Measurements from ENCODE around the gene HAGH.

The HAGH gene

DNA sequence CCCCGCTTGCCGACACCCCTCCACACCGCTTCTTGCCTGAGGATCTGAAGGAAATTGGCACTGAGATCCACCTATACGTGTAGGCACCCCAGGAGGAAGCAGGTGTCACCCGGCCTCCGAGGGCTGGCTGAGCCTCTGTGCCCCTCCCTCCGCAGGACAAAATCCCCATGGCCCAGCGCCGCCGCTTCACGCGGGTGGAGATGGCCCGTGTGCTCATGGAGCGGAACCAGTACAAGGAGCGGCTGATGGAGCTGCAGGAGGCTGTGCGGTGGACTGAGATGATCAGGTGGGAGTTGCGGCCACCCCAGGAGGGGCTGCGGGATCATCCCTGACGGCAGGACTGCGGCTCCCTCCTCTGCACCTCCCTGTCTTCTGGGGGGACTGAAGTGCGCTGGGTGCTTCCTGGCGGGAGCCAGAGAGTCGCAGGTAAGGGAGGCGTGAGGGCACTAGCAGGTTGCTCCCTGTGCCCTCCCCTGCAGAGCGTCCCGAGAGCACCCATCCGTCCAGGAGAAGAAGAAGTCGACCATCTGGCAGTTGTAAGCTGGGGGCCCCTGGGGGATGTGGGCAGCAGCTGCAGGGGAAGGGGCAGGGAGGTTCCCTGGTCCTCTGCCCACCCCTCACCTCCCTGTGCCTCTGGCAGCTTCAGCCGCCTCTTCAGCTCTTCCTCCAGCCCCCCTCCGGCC, 64.3 kb downstream of the HAGH start:
- no peak for DNase-seq (ENCODE audit: low read depth in 1 of 2, low spot score in 1 of 2)
- no peak overlapping the region for H3K4me3 ChIP-seq (replicated peaks; ENCODE audit: insufficient read depth, low read length)
- TF ChIP-seq POLR2AphosphoS5 (IDR thresholded peaks at IDR 0.05; ENCODE audit: low read depth) (no peak), SPI1 (IDR thresholded peaks at IDR 0.05; ENCODE audit: borderline replicate concordance, low read depth) (no peak), CTCF (IDR thresholded peaks at IDR 0.05; ENCODE audit: insufficient read depth, low read length) (no peak), GABPA (IDR thresholded peaks at IDR 0.05; ENCODE audit: low read depth) (no peak)
- TF ChIP-seq, protein P1, sequence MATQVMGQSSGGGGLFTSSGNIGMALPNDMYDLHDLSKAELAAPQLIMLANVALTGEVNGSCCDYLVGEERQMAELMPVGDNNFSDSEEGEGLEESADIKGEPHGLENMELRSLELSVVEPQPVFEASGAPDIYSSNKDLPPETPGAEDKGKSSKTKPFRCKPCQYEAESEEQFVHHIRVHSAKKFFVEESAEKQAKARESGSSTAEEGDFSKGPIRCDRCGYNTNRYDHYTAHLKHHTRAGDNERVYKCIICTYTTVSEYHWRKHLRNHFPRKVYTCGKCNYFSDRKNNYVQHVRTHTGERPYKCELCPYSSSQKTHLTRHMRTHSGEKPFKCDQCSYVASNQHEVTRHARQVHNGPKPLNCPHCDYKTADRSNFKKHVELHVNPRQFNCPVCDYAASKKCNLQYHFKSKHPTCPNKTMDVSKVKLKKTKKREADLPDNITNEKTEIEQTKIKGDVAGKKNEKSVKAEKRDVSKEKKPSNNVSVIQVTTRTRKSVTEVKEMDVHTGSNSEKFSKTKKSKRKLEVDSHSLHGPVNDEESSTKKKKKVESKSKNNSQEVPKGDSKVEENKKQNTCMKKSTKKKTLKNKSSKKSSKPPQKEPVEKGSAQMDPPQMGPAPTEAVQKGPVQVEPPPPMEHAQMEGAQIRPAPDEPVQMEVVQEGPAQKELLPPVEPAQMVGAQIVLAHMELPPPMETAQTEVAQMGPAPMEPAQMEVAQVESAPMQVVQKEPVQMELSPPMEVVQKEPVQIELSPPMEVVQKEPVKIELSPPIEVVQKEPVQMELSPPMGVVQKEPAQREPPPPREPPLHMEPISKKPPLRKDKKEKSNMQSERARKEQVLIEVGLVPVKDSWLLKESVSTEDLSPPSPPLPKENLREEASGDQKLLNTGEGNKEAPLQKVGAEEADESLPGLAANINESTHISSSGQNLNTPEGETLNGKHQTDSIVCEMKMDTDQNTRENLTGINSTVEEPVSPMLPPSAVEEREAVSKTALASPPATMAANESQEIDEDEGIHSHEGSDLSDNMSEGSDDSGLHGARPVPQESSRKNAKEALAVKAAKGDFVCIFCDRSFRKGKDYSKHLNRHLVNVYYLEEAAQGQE (IDR thresholded peaks at IDR 0.05; ENCODE audit: insufficient replicate concordance, low read depth) = no peak
- no peak overlapping the region for H3K27ac ChIP-seq (replicated peaks)
- H3K27me3 ChIP-seq (ENCODE audit: insufficient read depth, poor library complexity, severe bottlenecking) = no peaks in the 10 kb centered on the region

GRCh38 chr16:1761751-1762150, 64.9 kb downstream of the HAGH start:
- DNase-seq (ENCODE audit: low read depth in 1 of 2, low spot score in 1 of 2) = no peak
- H3K4me3 ChIP-seq (replicated peaks; ENCODE audit: insufficient read depth, low read length) = no peak overlapping the region
- H3K27ac ChIP-seq (replicated peaks) = no peak overlapping the region
- no peaks in the 10 kb centered on the region for H3K27me3 ChIP-seq (ENCODE audit: insufficient read depth, poor library complexity, severe bottlenecking)
- TF ChIP-seq POLR2AphosphoS5 (IDR thresholded peaks at IDR 0.05; ENCODE audit: low read depth) = no peak
- no peak for TF ChIP-seq SPI1 (IDR thresholded peaks at IDR 0.05; ENCODE audit: borderline replicate concordance, low read depth)
- TF ChIP-seq GABPA (IDR thresholded peaks at IDR 0.05; ENCODE audit: low read depth) = no peak
- TF ChIP-seq, protein P1 (IDR thresholded peaks at IDR 0.05; ENCODE audit: insufficient replicate concordance, low read depth) = no peak
- no peak for TF ChIP-seq CTCF (IDR thresholded peaks at IDR 0.05; ENCODE audit: insufficient read depth, low read length)

DNA sequence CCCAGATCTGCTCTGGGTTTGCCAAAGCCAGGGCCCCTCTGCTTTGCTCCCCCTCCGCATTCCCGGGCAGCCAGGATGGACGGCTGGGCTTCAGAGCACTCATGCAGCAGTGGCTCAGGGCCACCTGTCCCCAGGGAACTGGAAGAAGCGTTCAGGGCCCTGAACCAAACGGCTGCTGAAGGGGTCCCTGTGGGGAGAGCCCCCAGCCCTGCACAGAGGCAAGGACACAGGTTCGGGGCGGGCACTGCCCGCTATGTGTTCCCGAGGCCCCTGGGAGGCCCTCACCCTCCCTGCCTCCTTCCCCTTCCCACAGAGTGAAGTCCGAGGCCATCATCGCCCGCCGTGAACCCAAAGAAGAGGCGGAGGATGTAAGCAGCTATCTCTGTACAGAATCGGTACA, 65.7 kb downstream of the HAGH start:
- TF ChIP-seq SPI1 (IDR thresholded peaks at IDR 0.05; ENCODE audit: borderline replicate concordance, low read depth) (no peak), POLR2AphosphoS5 (IDR thresholded peaks at IDR 0.05; ENCODE audit: low read depth) (no peak), CTCF (IDR thresholded peaks at IDR 0.05; ENCODE audit: insufficient read depth, low read length) (no peak), GABPA (IDR thresholded peaks at IDR 0.05; ENCODE audit: low read depth) (no peak)
- TF ChIP-seq, protein P1 (IDR thresholded peaks at IDR 0.05; ENCODE audit: insufficient replicate concordance, low read depth) = no peak
- Histone ChIP-seq H3K27me3 (ENCODE audit: insufficient read depth, poor library complexity, severe bottlenecking) (no peaks in the 10 kb centered on the region), H3K4me3 (replicated peaks; ENCODE audit: insufficient read depth, low read length) (no peak overlapping the region), H3K27ac (replicated peaks) (no peak overlapping the region)
- DNase-seq (ENCODE audit: low read depth in 1 of 2, low spot score in 1 of 2) = no peak

Measured in HL-60 (cell line).